Measurements from ENCODE around the gene INO80E.
"Not testable (repeated sequence)": the region's sequence is repeated elsewhere in the genome, so short reads cannot be mapped to it uniquely, and the experiment has no call there.

The INO80E gene

GRCh38 chr16:30033270-30033669 is 37.2 kb downstream of the INO80E start:
- DNase-seq, result peak; percentile 39 to 55

- DNase-seq, result no peak
These were observed 44.2 kb downstream of the INO80E start for GRCh38 chr16:30040221-30040620.

- not testable (repeated sequence) for DNase-seq
These were observed 44.6 kb downstream of the INO80E start for GRCh38 chr16:30040690-30041089.

GRCh38 chr16:30041841-30042240 is 45.8 kb downstream of the INO80E start:
- no peak for DNase-seq

- no peak for DNase-seq
These were observed 50.1 kb downstream of the INO80E start for GRCh38 chr16:30046178-30046577.

- DNase-seq, result no peak
These were observed 50.5 kb downstream of the INO80E start for GRCh38 chr16:30046588-30046987.

- DNase-seq, result no peak
These were observed 53.8 kb downstream of the INO80E start for GRCh38 chr16:30049871-30050270.

GRCh38 chr16:30051518-30051917 is 55.5 kb downstream of the INO80E start:
- no peak for DNase-seq

GRCh38 chr16:30052671-30053372 is 56.8 kb downstream of the INO80E start:
- peak; percentile 96 to 97 for DNase-seq

GRCh38 chr16:30053376-30054015 is 57.5 kb downstream of the INO80E start:
- no peak for DNase-seq

- no peak for DNase-seq
These were observed 58.4 kb downstream of the INO80E start for GRCh38 chr16:30054451-30054850.

GRCh38 chr16:30054959-30055553 is 59.0 kb downstream of the INO80E start:
- DNase-seq, result peak; percentile 67 to 78
